Activated CD4-positive, alpha-beta T cell treated with anti-CD3 and anti-CD28 coated beads, Interleukin-2, amount 10 ng/mL, durations not matched to agents 7 days and 5 days (primary cell): ENCODE measurements around the gene SDSL. TPM values are rescaled to one million over a fixed set of nuclear protein-coding genes. Genes with fewer than 3 reads are reported as not detected.

Experiments used
- CTCF ChIA-PET: fragments of 350-600 bp; sonication (Branson Sonifier 250); formaldehyde crosslinking; loops from one replicate; lab custom pipeline; 2021; ENCODE audit warnings: antibody characterized with exemption; lab: Charles Lee
- POLR2A ChIA-PET: fragments of 350-600 bp; sonication (Branson Sonifier 250); formaldehyde crosslinking; loops from one replicate; lab custom pipeline; 2021; ENCODE audit warnings: antibody characterized with exemption; lab: Charles Lee
- DNase-seq: peaks from one replicate; pipeline ENCODE4 v3.0.0-alpha.2; 2020
- H3K27ac Mint-ChIP-seq: one replicate; pipeline ENCODE4 v1.8.0; 2021; ENCODE audit warnings: mild to moderate bottlenecking, moderate library complexity, mixed read lengths
- H3K27me3 Mint-ChIP-seq: one replicate; pipeline ENCODE4 v1.8.0; 2021; ENCODE audit warnings: mixed read lengths
- H3K36me3 Mint-ChIP-seq: one replicate; pipeline ENCODE4 v1.8.0; 2021; ENCODE audit warnings: low read depth, mixed read lengths
- H3K4me1 Mint-ChIP-seq: one replicate; pipeline ENCODE4 v1.8.0; 2021; ENCODE audit warnings: mixed read lengths
- H3K4me3 Mint-ChIP-seq: one replicate; pipeline ENCODE4 v1.8.0; 2021; ENCODE audit warnings: mild to moderate bottlenecking, moderate library complexity, mixed read lengths
- H3K9me3 Mint-ChIP-seq: one replicate; pipeline ENCODE4 v1.8.0; 2021; ENCODE audit warnings: mixed read lengths
- total RNA-seq, 2 experiments: library from RNA; stranded (reverse); gene quantifications; one replicate each; pipeline ENCODE4 v1.2.3, GENCODE V29; 2021

SDSL gene
- total RNA-seq, 2 experiments from 2014 or later, result 3.6 to 4.5 TPM

- Mint-ChIP-seq H3K4me3 (no peak overlapping the region), H3K27ac (no peak overlapping the region), H3K9me3 (no peaks in the 10 kb centered on the region), H3K27me3 (peaks cover 9% of the 10 kb centered on the region), H3K4me1 (no peaks in the 10 kb centered on the region), H3K36me3 (no peaks in the 10 kb centered on the region)
- no peak for DNase-seq
- ChIA-PET POLR2A (no interaction called here), CTCF (no interaction called here)
Measured at GRCh38 chr12:113416091-113416754, 6.0 kb upstream of the SDSL start.

DNA sequence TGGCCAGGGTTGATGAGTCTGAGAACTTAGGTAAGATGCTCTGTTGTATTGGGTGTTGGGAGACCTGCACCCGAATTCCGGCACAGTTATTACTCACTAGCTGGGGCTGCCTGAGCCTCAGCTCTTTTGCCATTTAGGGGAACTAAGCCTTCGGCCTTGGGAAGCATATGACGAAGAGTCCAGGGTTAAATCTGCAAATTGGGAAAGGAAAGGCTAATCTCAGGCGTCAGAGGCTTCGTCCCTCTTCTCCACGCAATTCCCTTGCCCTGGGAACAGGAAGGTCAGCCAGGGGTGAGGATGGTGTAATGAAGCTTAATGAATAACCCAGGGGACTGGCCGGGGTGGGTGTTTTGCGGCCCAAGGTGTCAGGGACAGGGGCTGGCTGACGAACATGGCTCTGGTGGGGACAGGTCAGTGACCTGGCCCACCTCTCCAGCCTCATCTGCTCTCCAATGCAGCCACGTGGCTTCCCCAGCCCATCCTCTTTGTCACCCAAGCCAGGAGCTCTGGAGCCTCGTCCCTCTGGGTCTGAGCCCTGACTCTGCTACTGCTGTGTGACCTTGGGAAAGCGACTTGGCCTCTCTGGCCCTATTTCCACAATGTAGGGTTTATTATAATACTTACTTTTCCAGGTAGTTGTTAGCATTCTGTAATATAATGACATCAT lies 3.8 kb upstream of the SDSL start:
- peaks cover 5% of the 10 kb centered on the region for H3K27me3 Mint-ChIP-seq
- no peaks in the 10 kb centered on the region for H3K9me3 Mint-ChIP-seq
- no peak overlapping the region for H3K27ac Mint-ChIP-seq
- H3K4me3 Mint-ChIP-seq, result no peak overlapping the region
- ChIA-PET CTCF (no interaction called here), POLR2A (no interaction called here)
- no peak for DNase-seq
- H3K36me3 Mint-ChIP-seq, result no peaks in the 10 kb centered on the region
- H3K4me1 Mint-ChIP-seq, result peaks cover 15% of the 10 kb centered on the region

DNA sequence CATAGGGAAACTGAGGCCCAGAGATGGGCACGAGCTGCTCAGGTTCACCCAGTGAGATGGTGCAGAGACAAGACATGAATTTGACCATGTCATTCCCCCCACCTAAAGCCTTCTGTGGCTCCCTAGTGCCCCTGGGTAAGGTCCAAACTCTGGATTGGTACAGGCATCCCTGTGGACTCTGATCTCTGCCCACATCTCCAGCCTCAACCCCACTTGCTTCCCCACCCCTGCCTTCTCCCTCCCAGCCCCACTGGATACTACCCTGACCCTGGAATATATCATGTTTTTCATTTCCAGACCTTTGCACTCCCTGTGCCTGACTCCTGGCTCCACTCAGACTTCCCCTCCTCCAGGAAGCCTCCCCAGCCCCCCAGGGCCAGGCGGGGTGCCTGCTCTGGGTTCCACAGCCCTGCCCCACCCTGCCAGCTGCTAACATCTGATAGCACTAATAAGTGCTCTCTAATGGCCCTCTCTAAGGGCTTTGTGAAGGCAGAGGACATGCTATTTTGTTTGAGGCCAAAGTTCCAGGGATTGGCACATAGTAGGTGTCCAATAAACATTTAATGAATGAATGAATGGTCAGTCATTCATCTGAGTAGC lies 1.1 kb upstream of the SDSL start:
- no peaks in the 10 kb centered on the region for H3K9me3 Mint-ChIP-seq
- H3K4me3 Mint-ChIP-seq, result no peak overlapping the region
- POLR2A ChIA-PET, result no interaction called here
- CTCF ChIA-PET, result interaction anchor here (0.5 kb wide), 1 partner anchor 31 kb away, joined by 3 read pairs; no protein-coding TSS in a partner anchor
- peaks cover 2% of the 10 kb centered on the region for H3K27me3 Mint-ChIP-seq
- no peak for DNase-seq
- no peaks in the 10 kb centered on the region for H3K36me3 Mint-ChIP-seq
- peak overlapping the region; percentile 46 for H3K27ac Mint-ChIP-seq
- H3K4me1 Mint-ChIP-seq, result peaks cover 20% of the 10 kb centered on the region

DNA sequence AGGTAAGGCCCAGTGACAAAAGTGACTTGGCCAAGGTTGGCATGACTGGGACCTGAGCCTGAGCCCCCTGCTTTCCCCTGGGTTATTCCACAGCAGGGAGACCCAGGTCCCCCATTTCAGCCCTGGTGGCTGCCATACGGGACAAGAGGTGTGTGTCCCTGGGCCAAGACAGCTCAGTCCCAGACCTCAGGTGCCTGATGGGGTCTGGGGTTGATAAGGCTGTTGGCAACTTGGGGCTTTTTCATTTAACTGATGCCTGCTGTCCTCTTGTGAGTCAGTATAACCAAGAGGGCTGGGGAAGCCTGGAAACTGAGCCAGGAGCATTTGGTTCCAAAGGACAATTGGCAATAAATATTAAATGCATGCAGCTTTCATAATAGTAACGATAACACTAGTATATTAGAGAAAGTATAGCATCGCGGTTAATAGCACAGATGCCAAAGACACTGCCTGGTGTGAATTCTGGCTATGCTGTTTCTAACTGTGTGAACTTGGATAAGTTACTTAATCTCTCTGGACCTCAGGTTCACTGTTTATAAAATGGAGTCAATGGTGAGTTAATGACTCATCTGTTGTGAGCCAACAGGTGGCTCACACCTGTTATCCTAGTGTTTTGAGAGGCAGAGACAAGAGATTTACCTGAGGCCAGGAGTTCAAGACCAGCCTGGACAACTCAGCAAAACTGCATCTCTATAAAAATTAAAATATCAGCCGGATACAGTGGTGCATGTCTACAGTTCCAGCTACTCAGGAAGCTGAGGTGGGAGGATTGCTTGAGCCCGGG lies 898 bp downstream of the SDSL start:
- ChIA-PET CTCF (interaction anchor here (1.1 kb wide), 1 partner anchor 37 kb away, joined by 3 read pairs; no protein-coding TSS in a partner anchor), POLR2A (interaction anchor here (0.5 kb wide), 1 partner anchor 1431 kb away, joined by 8 read pairs; no protein-coding TSS in a partner anchor)
- H3K4me1 Mint-ChIP-seq, result peaks cover 21% of the 10 kb centered on the region
- no peaks in the 10 kb centered on the region for H3K9me3 Mint-ChIP-seq
- peak overlapping the region; percentile 92 for H3K4me3 Mint-ChIP-seq
- H3K36me3 Mint-ChIP-seq, result no peaks in the 10 kb centered on the region
- no peak for DNase-seq
- peak overlapping the region; percentile 97 for H3K27ac Mint-ChIP-seq
- H3K27me3 Mint-ChIP-seq, result peaks cover 2% of the 10 kb centered on the region

GRCh38 chr12:113424456-113424855 lies 2.3 kb downstream of the SDSL start:
- ChIA-PET POLR2A (no interaction called here), CTCF (interaction anchor here (0.6 to 1.5 kb wide), 5 partner anchors 11 to 983 kb away, joined by 3 to 5 read pairs (median 4); partner anchors contain the start of gene SDS)
- H3K27ac Mint-ChIP-seq, result no peak overlapping the region
- H3K36me3 Mint-ChIP-seq, result no peaks in the 10 kb centered on the region
- H3K27me3 Mint-ChIP-seq, result no peaks in the 10 kb centered on the region
- H3K9me3 Mint-ChIP-seq, result no peaks in the 10 kb centered on the region
- H3K4me1 Mint-ChIP-seq, result peaks cover 21% of the 10 kb centered on the region
- no peak overlapping the region for H3K4me3 Mint-ChIP-seq
- DNase-seq, result no peak

DNA sequence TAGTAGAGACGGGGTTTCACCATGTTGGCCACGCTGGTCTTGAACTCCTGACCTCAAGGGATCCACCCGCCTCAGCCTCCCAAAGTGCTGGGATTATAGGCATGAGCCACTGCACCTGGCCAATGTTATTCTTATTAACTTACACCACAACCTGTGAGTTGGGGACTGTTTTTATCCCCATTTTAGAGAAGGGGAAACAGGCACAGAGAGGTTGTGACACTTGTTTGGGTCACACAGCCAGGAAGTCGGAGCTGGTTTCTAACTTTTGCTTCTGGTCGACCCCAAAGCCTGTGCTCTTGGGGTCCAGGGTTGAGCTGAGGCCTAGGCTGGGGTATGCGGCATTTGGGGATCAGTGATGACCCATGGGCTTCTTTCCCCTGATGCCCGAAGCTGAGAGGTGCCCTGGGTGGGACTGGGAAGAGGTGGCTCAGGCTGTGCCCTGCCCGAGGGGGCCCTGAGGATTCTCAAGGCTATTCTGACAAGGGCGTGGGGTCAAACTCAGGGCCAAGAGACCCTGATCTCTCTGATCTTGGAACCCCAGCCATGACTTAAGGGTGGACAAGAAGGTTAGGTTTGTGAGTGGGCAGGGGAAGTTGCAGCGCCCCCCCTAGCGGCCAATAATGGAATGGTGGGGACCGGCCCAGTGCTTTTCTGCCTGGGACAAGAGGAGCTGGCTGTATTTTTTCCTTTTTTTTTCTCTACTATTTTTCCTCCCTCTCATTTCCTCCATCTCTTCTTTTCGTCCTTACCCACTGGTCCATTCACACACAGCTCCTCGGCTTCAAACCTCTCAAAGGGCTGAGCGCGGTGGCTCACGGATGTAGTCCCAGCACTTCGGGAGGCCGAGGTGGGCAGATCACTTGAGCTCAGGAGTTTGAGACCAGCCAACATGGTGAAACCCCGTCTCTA lies 3.0 kb downstream of the SDSL start:
- Mint-ChIP-seq H3K27ac (no peak overlapping the region), H3K9me3 (no peaks in the 10 kb centered on the region), H3K27me3 (peaks cover 3% of the 10 kb centered on the region), H3K4me1 (peaks cover 21% of the 10 kb centered on the region), H3K4me3 (no peak overlapping the region), H3K36me3 (no peaks in the 10 kb centered on the region)
- CTCF ChIA-PET, result interaction anchor here (0.6 to 1.5 kb wide), 9 partner anchors 10 to 984 kb away, joined by 3 to 5 read pairs (median 3); partner anchors contain the start of gene SDS
- POLR2A ChIA-PET, result no interaction called here
- peak; percentile 57 for DNase-seq

DNA sequence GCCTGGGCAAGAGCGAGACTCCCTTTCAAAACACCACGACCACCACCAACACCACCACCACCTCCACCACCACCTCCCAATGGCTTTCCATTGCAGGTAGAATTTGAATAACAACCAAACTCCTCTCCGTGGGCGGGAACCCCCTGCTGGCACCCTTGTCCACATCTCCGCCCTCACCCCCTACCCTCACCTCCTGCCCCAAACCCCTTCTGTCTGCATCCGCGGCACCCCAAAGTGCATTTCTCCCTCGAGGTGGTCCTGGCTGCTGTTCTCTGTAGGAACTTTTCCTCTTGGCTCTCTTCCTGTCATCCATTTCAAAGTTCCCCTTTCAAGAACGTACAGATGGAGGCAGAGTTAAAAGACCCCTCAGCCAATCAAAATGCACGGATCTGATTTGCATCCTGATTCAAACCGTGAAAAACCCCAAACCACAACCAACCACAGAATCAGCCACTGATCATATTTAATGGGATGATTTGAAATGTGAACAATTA lies 3.8 kb downstream of the SDSL start:
- ChIA-PET POLR2A (no interaction called here), CTCF (interaction anchor here (0.7 to 1.5 kb wide), 7 partner anchors 9 to 250 kb away, joined by 3 to 4 read pairs (median 3); partner anchors contain the start of gene SDS)
- no peak for DNase-seq
- no peaks in the 10 kb centered on the region for H3K9me3 Mint-ChIP-seq
- H3K27me3 Mint-ChIP-seq, result peaks cover 3% of the 10 kb centered on the region
- H3K27ac Mint-ChIP-seq, result no peak overlapping the region
- H3K36me3 Mint-ChIP-seq, result no peaks in the 10 kb centered on the region
- peaks cover 21% of the 10 kb centered on the region for H3K4me1 Mint-ChIP-seq
- H3K4me3 Mint-ChIP-seq, result no peak overlapping the region

DNA sequence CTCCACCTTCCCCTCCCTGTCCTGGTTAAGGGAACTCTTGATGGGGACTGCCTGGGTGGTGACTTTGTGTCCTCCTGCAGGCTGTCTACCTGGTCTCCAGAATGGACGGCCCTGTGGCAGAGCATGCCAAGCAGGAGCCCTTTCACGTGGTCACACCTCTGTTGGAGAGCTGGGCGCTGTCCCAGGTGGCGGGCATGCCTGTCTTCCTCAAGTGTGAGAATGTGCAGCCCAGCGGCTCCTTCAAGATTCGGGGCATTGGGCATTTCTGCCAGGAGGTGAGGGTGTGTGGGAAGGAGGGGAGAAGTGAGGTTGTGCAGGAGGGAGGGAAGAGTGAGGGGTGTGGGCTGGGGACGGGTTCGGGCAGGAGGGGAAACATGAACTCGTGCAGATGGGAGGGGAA lies 5.7 kb downstream of the SDSL start:
- H3K27ac Mint-ChIP-seq, result no peak overlapping the region
- no peaks in the 10 kb centered on the region for H3K36me3 Mint-ChIP-seq
- H3K4me1 Mint-ChIP-seq, result peaks cover 10% of the 10 kb centered on the region
- ChIA-PET CTCF (interaction anchor here (0.6 kb wide), 1 partner anchor 392 kb away, joined by 3 read pairs; no protein-coding TSS in a partner anchor), POLR2A (no interaction called here)
- no peak for DNase-seq
- H3K4me3 Mint-ChIP-seq, result no peak overlapping the region
- H3K9me3 Mint-ChIP-seq, result no peaks in the 10 kb centered on the region
- H3K27me3 Mint-ChIP-seq, result peaks cover 3% of the 10 kb centered on the region

GRCh38 chr12:113428482-113428881 lies 6.3 kb downstream of the SDSL start:
- POLR2A ChIA-PET, result interaction anchor here (0.7 kb wide), 1 partner anchor 19 kb away, joined by 3 read pairs; no protein-coding TSS in a partner anchor
- Mint-ChIP-seq H3K27ac (no peak overlapping the region), H3K9me3 (no peaks in the 10 kb centered on the region), H3K4me1 (peaks cover 6% of the 10 kb centered on the region), H3K27me3 (peaks cover 3% of the 10 kb centered on the region), H3K4me3 (no peak overlapping the region), H3K36me3 (no peaks in the 10 kb centered on the region)
- CTCF ChIA-PET, result interaction anchor here (0.6 kb wide), 4 partner anchors 165 to 401 kb away, joined by 3 to 6 read pairs (median 4); no protein-coding TSS in a partner anchor
- no peak for DNase-seq

GRCh38 chr12:113432986-113433385 lies 10.8 kb downstream of the SDSL start:
- no peaks in the 10 kb centered on the region for H3K36me3 Mint-ChIP-seq

DNA sequence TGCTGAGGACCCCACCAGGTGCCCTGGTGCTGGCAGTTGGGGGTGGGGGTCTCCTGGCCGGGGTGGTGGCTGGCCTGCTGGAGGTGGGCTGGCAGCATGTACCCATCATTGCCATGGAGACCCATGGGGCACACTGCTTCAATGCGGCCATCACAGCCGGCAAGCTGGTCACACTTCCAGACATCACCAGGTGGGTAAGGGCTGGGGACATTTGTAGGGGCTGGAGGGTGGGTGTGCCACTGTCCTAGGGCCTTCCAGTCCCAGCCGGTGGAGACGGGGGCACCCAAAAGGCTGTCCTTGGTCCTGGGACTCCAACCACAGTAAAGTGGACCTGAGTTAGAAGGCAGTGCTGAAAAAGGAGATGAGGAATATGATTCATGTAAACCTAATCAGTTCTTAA lies 13.2 kb downstream of the SDSL start:
- H3K36me3 Mint-ChIP-seq, result no peaks in the 10 kb centered on the region
- no peak overlapping the region for H3K4me3 Mint-ChIP-seq
- DNase-seq, result no peak
- no peaks in the 10 kb centered on the region for H3K9me3 Mint-ChIP-seq
- H3K27ac Mint-ChIP-seq, result no peak overlapping the region
- POLR2A ChIA-PET, result no interaction called here
- no peaks in the 10 kb centered on the region for H3K4me1 Mint-ChIP-seq
- CTCF ChIA-PET, result interaction anchor here (1.4 kb wide), 1 partner anchor 10 kb away, joined by 3 read pairs; no protein-coding TSS in a partner anchor
- no peaks in the 10 kb centered on the region for H3K27me3 Mint-ChIP-seq

More at GRCh38 chr12:113432986-113433385, 10.8 kb downstream of the SDSL start:
- Mint-ChIP-seq H3K9me3 (no peaks in the 10 kb centered on the region), H3K27me3 (peaks cover 3% of the 10 kb centered on the region), H3K4me1 (no peaks in the 10 kb centered on the region), H3K4me3 (no peak overlapping the region), H3K27ac (no peak overlapping the region)
- ChIA-PET CTCF (no interaction called here), POLR2A (no interaction called here)
- no peak for DNase-seq
